Hepatocyte (in vitro differentiated cells): ENCODE data around the gene CDK16. TPM values are rescaled to one million over a fixed set of nuclear protein-coding genes. Genes with fewer than 3 reads are reported as not detected.

Experiments used
- DNase-seq: peaks from one replicate; pipeline ENCODE4 v3.0.0-alpha.2; 2016; ENCODE audit warnings: low spot score
- H2AFZ ChIP-seq: fragments of 200-600 bp; sonication (generic); 2 replicates; pipeline ENCODE4 v1.6.0; 2016; ENCODE audit warnings: antibody characterized with exemption, mild to moderate bottlenecking
- H3K27ac ChIP-seq: fragments of 200-600 bp; sonication (generic); 2 replicates; pipeline ENCODE4 v1.5.1; 2016; ENCODE audit warnings: mild to moderate bottlenecking
- H3K27me3 ChIP-seq: fragments of 200-600 bp; sonication (generic); 2 replicates; pipeline ENCODE4 v1.6.1; 2016
- H3K36me3 ChIP-seq: fragments of 200-600 bp; sonication (generic); replicated peaks from 2 replicates; pipeline ENCODE4 v1.5.1; 2016; ENCODE audit warnings: low read depth; ENCODE audit not compliant: insufficient read depth
- H3K4me1 ChIP-seq: fragments of 200-600 bp; sonication (generic); 2 replicates; pipeline ENCODE4 v1.5.1; 2016; ENCODE audit warnings: mild to moderate bottlenecking, moderate library complexity; ENCODE audit not compliant: insufficient read depth
- H3K4me2 ChIP-seq: fragments of 200-600 bp; sonication (generic); 2 replicates; pipeline ENCODE4 v1.6.0; 2016
- H3K4me3 ChIP-seq: fragments of 200-600 bp; sonication (generic); 2 replicates; pipeline ENCODE4 v1.5.1; 2016; ENCODE audit warnings: mild to moderate bottlenecking
- H3K79me2 ChIP-seq: fragments of 200-600 bp; sonication (generic); 2 replicates; pipeline ENCODE4 v1.6.0; 2017; ENCODE audit warnings: mild to moderate bottlenecking
- H3K9me2 ChIP-seq: fragments of 200-600 bp; sonication (generic); replicated peaks from 2 replicates; pipeline ENCODE4 v1.6.0; 2017; ENCODE audit warnings: mild to moderate bottlenecking; ENCODE audit not compliant: insufficient read depth
- H3K9me3 ChIP-seq: fragments of 200-600 bp; sonication (generic); 2 replicates; pipeline ENCODE4 v1.5.1; 2016; ENCODE audit warnings: low read depth, mild to moderate bottlenecking
- H4K20me1 ChIP-seq: fragments of 200-600 bp; sonication (generic); 2 replicates; pipeline ENCODE4 v1.6.0; 2016; ENCODE audit warnings: mild to moderate bottlenecking; ENCODE audit not compliant: insufficient read depth, poor library complexity, severe bottlenecking
- CTCF ChIP-seq: fragments of 200-600 bp; sonication (generic); IDR thresholded peaks from 2 replicates; pipeline ENCODE4 v1.5.1; 2016; ENCODE audit warnings: antibody characterized with exemption, mild to moderate bottlenecking; ENCODE audit not compliant: poor library complexity
- EZH2 ChIP-seq: fragments of 200-600 bp; sonication (generic); IDR thresholded peaks from 2 replicates; pipeline ENCODE4 v1.6.1; 2016; ENCODE audit warnings: antibody characterized with exemption, mild to moderate bottlenecking, borderline replicate concordance
- EZH2phosphoT487 ChIP-seq: fragments of 200-600 bp; sonication (generic); IDR thresholded peaks from one replicate; pipeline ENCODE4 v1.6.1; 2018; ENCODE audit warnings: antibody characterized with exemption, mild to moderate bottlenecking, low read depth, moderate library complexity; ENCODE audit not compliant: unreplicated experiment, severe bottlenecking
- WGBS: methylation state at CpG from one replicate; pipeline ENCODE4 v1.1.6; 2016; ENCODE audit warnings: low lambda C conversion rate; ENCODE audit errors: missing lambda C conversion rate; 5-methylcytosine and 5-hydroxymethylcytosine counted together
- polyA plus RNA-seq: library from polyadenylated mRNA; unstranded; fragments of >200 nt; fragmentation: Nextera tagmentation; extraction: Ambion mirVana; gene quantifications from 2 replicates; pipeline ENCODE4 v1.2.1, GENCODE V29; 2016
- total RNA-seq: library from RNA; depleted of rRNA; stranded (reverse); fragments of >200 nt; gene quantifications from 2 replicates; pipeline ENCODE4 v1.2.3, GENCODE V29; 2014

CDK16 gene
- total and polyA plus RNA-seq, 2 experiments from 2014 or later = 130 to 190 TPM

GRCh38 chrX:47234583-47234982 is 16.1 kb downstream of the CDK16 start:
- 49% methylated on average over 3 of the region's 3 CpGs for WGBS
- H3K4me1 ChIP-seq = peaks cover 24% of the 10 kb centered on the region
- TF ChIP-seq EZH2 (no peak), EZH2phosphoT487 (no peak), CTCF (no peak)
- H3K9me3 ChIP-seq = no peaks in the 10 kb centered on the region
- DNase-seq = no peak
- peaks cover 10% of the 10 kb centered on the region for H4K20me1 ChIP-seq
- peaks cover 59% of the 10 kb centered on the region for H3K79me2 ChIP-seq
- H3K36me3 ChIP-seq = no peaks in the 10 kb centered on the region
- H3K27me3 ChIP-seq = no peaks in the 10 kb centered on the region
- H2AFZ ChIP-seq = no peak overlapping the region
- no peaks in the 10 kb centered on the region for H3K9me2 ChIP-seq
- peak overlapping the region; percentile 99 for H3K27ac ChIP-seq
- peak overlapping the region; percentile 71 for H3K4me2 ChIP-seq
- peak overlapping the region; percentile 62 for H3K4me3 ChIP-seq

GRCh38 chrX:47235691-47236103 is 17.2 kb downstream of the CDK16 start:
- no peak for TF ChIP-seq EZH2
- no peak for TF ChIP-seq CTCF
- TF ChIP-seq EZH2phosphoT487 = no peak
- Histone ChIP-seq H3K27me3 (no peaks in the 10 kb centered on the region), H3K4me1 (peaks cover 24% of the 10 kb centered on the region), H3K79me2 (peaks cover 60% of the 10 kb centered on the region), H3K9me3 (no peaks in the 10 kb centered on the region), H2AFZ (no peak overlapping the region), H3K9me2 (no peaks in the 10 kb centered on the region), H3K4me3 (no peak overlapping the region), H3K27ac (peak overlapping the region; percentile 99), H4K20me1 (peaks cover 10% of the 10 kb centered on the region), H3K36me3 (no peaks in the 10 kb centered on the region), H3K4me2 (peak overlapping the region; percentile 71)
- 90% methylated on average over 4 of the region's 4 CpGs for WGBS
- no peak for DNase-seq

- Histone ChIP-seq H3K9me2 (no peaks in the 10 kb centered on the region), H3K4me2 (no peak overlapping the region), H4K20me1 (peaks cover 10% of the 10 kb centered on the region), H3K27me3 (no peaks in the 10 kb centered on the region), H3K27ac (no peak overlapping the region), H3K36me3 (no peaks in the 10 kb centered on the region), H3K9me3 (no peaks in the 10 kb centered on the region), H2AFZ (no peak overlapping the region), H3K79me2 (peaks cover 55% of the 10 kb centered on the region), H3K4me1 (peaks cover 15% of the 10 kb centered on the region), H3K4me3 (no peak overlapping the region)
- WGBS = 98% methylated on average over 8 of the region's 8 CpGs
- peak; percentile 2 for DNase-seq
- TF ChIP-seq EZH2 (no peak), CTCF (no peak), EZH2phosphoT487 (no peak)
These were observed 20.7 kb downstream of the CDK16 start for GRCh38 chrX:47239199-47239598.
